ENCODE results near the gene AP5S1. TPM values are rescaled to one million over a fixed set of nuclear protein-coding genes. Genes with fewer than 3 reads are reported as not detected.

The AP5S1 gene
- total and polyA plus RNA-seq, 9 of the 15 experiments (the other 6 are each of a cell fraction or from before 2014, with no cell fraction given), result 2.6 to 8.8 (median 4.4) TPM

DNA sequence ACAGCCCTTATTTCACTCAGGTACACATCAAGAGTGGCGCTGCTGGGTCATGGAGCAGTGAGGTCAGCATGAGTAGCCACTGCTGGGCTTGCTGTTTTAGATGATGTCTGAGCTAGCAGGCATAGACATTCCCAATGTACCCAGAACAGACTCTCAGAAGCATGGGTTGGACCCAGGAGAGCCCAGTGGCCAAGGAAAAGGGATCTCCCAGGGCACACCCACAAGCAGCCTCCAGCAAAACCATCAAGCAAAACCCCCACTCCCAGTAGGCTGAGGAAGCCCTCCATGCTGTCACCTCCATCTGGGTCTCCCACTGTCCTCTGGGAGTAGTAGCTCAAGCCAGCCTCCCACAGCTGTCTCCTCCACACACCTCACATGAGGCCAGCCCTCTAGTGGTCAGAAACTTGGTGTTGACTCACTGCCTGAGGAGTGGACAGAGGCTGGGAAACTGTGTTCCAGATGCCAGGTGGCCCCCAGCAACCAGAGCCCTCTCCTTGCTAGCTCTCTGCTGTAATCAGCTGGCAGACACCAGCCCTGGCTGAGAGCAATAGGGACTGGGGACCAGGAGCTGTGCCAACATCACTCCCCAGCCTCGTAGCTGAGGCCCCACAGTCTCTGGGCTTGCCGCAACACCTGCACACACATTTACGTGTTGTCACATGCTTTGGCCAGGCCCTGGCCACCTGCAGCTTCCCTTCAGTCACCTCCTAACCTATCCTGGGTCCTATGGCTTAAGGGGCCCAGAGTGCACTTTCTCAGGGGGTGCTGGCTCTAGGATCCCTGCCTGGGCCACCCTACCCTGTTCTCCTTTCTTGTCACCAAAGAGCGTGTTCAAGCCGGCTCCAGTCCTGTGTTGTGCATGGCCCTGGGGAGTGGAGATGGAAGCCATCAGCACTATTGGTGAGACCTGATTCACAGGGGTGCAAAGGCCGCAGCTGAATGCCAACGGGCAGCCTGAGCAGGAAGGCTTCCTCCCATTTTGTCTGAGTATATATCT is 1.9 kb upstream of the AP5S1 start:
- BruUV-seq (replicated peaks), result no TSS peak
- POLR2A ChIA-PET, result interaction anchor here (0.6 to 1.3 kb wide), 4 partner anchors 14 to 51 kb away, joined by 3 to 5 read pairs (median 4); partner anchors contain the start of genes ADISSP, CENPB and SPEF1
- peak overlapping the region; percentile 90 for H2AFZ ChIP-seq (ENCODE audit: low read depth, low read length)
- 83% methylated on average over 8 of the region's 8 CpGs for WGBS (ENCODE audit: insufficient coverage, low coverage, missing lambda C conversion rate)
- no peaks in the 10 kb centered on the region for H3K9me3 ChIP-seq (replicated peaks; ENCODE audit: control insufficient read depth, insufficient read depth, low read depth, low read length)
- H3K27me3 ChIP-seq (ENCODE audit: control insufficient read depth in 2 of 2, insufficient read depth in 2 of 2, low read length in 2 of 2), result no peaks in the 10 kb centered on the region
- no peak overlapping the region for H3K4me3 ChIP-seq
- H3K4me2 ChIP-seq (ENCODE audit: insufficient read depth, low read length), result no peak overlapping the region
- H3K79me2 ChIP-seq (ENCODE audit: control insufficient read depth, insufficient read depth, low read length), result peaks cover 13% of the 10 kb centered on the region; the same call in 1 of the 3 replicates
- peak overlapping the region; percentile 23; the same call in 1 of the 3 replicates for H3K27ac ChIP-seq (ENCODE audit: extremely low read depth, low read depth, low read length)
- no peaks in the 10 kb centered on the region for H4K20me1 ChIP-seq (replicated peaks; ENCODE audit: control insufficient read depth, insufficient read depth, low read length)
- H3K9ac ChIP-seq (ENCODE audit: insufficient read depth in 1 of 2, low read depth in 2 of 2, low read length in 2 of 2), result peak overlapping the region; percentile 12 to 75; a peak in 3 of 4 replicates
- ATAC-seq, result peak; percentile 86
- H3K9me1 ChIP-seq (ENCODE audit: control insufficient read depth, insufficient read depth, low read length), result no peaks in the 10 kb centered on the region
- in situ Hi-C loops (cut with MboI) (no loop called here), intact Hi-C loops (cut with micrococcal nuclease) (no loop called here)
- peaks cover 12% of the 10 kb centered on the region; the same call in 2 of the 3 replicates for H3K36me3 ChIP-seq (ENCODE audit: control insufficient read depth, insufficient read depth, low read length)
- CTCF ChIA-PET (ENCODE audit: low intra/inter-chr PET ratio), result interaction anchor here (0.9 kb wide), 1 partner anchor 32 kb away, joined by 7 read pairs; the partner anchor contains the start of gene CENPB
- H3K4me1 ChIP-seq (replicated peaks in 1 of 2; ENCODE audit: control insufficient read depth in 2 of 2, insufficient read depth in 2 of 2, low read length in 2 of 2), result peaks cover 18 to 24% of the 10 kb centered on the region in 2 experiments
- peak; percentile 51 to 88 (median 61) for DNase-seq (ENCODE audit: extremely low read depth in 1 of 4, low spot score in 3 of 4)
- FAIRE-seq, result peak; percentile 87
- peak; percentile 55; the same call in 1 of the 2 replicates for TF ChIP-seq JUND (IDR thresholded peaks at IDR 0.05; ENCODE audit: borderline replicate concordance, low read depth, low read length)
- peak; percentile 70; the same call in 1 of the 3 replicates for TF ChIP-seq JUND (tag; IDR thresholded peaks at IDR 0.05; ENCODE audit: borderline replicate concordance, low read depth, low read length)
- TF ChIP-seq HMG20B (CRISPR knock-in tag; IDR thresholded peaks at IDR 0.05), result no peak
- 0 out of 4 replicates have a peak, but pooled peaks of 1 of the 2 experiments have one; percentile 40 for TF ChIP-seq RCOR1 (IDR thresholded peaks at IDR 0.05; ENCODE audit: borderline replicate concordance in 1 of 2, low read depth in 2 of 2, low read length in 2 of 2)
- TF ChIP-seq CBX3 (IDR thresholded peaks at IDR 0.05; ENCODE audit: borderline replicate concordance in 1 of 2, low read length in 2 of 2), result peak in 1 of 2 experiments; percentile 33; a peak in 1 of 3 replicates
- TF ChIP-seq, protein P1, sequence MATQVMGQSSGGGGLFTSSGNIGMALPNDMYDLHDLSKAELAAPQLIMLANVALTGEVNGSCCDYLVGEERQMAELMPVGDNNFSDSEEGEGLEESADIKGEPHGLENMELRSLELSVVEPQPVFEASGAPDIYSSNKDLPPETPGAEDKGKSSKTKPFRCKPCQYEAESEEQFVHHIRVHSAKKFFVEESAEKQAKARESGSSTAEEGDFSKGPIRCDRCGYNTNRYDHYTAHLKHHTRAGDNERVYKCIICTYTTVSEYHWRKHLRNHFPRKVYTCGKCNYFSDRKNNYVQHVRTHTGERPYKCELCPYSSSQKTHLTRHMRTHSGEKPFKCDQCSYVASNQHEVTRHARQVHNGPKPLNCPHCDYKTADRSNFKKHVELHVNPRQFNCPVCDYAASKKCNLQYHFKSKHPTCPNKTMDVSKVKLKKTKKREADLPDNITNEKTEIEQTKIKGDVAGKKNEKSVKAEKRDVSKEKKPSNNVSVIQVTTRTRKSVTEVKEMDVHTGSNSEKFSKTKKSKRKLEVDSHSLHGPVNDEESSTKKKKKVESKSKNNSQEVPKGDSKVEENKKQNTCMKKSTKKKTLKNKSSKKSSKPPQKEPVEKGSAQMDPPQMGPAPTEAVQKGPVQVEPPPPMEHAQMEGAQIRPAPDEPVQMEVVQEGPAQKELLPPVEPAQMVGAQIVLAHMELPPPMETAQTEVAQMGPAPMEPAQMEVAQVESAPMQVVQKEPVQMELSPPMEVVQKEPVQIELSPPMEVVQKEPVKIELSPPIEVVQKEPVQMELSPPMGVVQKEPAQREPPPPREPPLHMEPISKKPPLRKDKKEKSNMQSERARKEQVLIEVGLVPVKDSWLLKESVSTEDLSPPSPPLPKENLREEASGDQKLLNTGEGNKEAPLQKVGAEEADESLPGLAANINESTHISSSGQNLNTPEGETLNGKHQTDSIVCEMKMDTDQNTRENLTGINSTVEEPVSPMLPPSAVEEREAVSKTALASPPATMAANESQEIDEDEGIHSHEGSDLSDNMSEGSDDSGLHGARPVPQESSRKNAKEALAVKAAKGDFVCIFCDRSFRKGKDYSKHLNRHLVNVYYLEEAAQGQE (IDR thresholded peaks at IDR 0.05; ENCODE audit: borderline replicate concordance), result peak; percentile 57; the same call in 1 of the 2 replicates
- TF ChIP-seq, protein P1 (CRISPR knock-in tag; IDR thresholded peaks at IDR 0.05; ENCODE audit: low read depth), result no peak

Measured in K562 (cell line).